ENCODE data around the gene CDK3.
"Not testable (repeated sequence)": the region's sequence is repeated elsewhere in the genome, so short reads cannot be mapped to it uniquely, and the experiment has no call there.

CDK3 gene

DNA sequence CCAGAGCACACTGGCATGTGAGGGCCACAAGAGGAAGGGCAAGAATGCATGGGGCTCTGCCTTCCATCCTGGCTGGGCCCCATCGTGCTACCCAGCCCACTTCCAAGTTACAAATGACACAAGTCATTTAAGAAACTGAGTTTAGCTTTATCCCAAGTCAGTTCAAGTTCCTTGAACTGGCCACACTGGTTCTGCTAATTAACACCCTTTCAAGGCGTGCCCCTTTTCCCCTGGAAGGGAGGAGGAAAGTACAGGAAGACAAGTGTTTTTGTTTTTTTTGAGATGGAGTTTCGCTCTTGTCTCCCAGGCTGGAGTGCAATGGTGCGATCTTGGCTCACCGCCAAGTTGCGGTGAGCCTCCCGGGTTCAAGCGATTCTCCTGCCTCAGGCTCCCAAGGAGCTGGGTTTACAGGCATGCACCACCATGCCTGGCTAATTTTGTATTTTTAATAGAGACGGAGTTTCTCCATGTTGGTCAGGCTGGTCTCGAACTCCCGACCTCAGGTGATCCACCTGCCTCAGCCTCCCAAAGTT is 43.9 kb downstream of the CDK3 start:
- not testable (repeated sequence) for DNase-seq

DNA sequence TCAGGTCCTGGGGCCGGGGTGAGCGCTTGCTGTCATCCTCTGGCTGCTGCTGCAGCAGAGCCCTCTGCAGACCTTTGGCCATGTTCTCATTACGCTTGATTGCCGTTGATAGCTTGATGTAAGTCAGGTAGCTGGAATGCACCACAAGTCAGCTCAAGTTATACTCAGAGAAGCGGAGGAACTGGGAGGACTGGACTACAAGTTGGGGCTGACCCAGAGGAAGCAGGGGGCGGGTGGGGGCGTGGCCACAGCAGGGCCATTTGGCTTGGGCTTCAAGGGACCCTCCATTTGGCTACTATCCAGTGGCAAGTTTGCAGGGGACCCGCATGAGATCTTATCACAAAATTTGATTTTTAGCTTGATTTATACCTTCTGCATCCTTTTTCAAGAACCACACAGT is 45.4 kb downstream of the CDK3 start:
- no peak for DNase-seq

DNA sequence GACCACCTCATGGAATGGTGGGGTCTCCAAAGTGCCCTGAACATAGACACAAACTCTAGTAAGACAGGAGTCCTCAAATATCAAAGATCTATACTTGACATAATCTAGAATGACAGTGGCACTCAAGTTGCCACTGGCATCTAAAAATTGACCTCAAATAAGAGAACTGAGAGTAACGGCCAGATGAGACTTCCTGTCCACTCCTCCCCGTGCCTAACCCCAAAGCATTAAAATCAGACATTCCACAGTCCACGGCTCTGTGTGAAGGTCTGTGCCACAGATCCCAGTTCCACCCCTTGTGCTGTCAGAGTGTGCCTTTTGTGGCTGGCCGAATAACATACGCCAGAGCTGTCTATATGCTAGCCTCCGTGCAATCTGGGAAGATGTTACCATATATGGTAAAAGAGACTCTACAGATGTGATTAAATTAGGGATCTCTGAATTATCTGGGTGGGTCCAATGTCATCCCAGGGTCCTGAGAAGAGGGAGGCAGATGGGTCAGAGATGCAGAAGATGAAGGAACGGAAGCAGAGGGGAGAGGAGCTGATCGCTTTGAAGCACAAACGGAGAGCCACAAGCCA is 47.5 kb downstream of the CDK3 start:
- no peak for DNase-seq

DNA sequence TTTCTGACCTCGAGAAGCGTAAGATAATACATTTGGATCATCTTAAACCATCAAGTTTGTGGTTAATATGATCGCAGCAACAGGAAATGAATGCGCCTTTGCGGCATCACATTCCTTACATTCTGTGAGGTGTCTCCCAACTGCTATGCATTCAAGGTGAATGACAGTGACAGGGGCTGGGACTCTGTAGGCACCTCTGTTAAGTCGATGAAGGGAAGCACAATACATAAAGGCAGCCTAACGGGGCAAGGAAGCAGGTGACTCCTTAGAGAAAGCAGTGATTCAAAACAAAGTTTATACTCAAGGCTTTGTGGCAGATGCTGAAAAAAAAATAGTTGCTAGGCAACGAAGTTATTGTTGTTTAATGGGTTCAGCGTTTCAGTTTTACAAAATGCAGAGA is 48.1 kb downstream of the CDK3 start:
- DNase-seq, result no peak

DNA sequence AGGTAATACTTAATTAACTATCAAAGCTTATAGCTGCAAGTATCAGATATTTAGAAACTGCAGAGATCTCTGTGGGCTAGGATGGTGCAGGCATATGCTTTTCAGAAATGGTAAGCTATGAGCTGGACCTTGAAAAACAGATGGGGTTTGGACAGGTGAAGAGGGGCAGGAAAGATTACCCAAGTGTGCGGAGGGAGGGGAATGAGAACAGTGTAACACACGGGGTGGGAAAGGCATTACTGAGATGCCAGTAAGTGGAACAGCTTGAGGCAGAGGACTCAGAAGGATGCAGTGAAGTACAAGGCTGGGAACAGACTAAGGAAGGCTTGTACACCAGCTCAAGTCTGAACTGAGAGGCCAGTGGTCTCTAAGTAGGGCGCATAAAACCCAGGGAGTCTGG is 48.6 kb downstream of the CDK3 start:
- no peak for DNase-seq

DNA sequence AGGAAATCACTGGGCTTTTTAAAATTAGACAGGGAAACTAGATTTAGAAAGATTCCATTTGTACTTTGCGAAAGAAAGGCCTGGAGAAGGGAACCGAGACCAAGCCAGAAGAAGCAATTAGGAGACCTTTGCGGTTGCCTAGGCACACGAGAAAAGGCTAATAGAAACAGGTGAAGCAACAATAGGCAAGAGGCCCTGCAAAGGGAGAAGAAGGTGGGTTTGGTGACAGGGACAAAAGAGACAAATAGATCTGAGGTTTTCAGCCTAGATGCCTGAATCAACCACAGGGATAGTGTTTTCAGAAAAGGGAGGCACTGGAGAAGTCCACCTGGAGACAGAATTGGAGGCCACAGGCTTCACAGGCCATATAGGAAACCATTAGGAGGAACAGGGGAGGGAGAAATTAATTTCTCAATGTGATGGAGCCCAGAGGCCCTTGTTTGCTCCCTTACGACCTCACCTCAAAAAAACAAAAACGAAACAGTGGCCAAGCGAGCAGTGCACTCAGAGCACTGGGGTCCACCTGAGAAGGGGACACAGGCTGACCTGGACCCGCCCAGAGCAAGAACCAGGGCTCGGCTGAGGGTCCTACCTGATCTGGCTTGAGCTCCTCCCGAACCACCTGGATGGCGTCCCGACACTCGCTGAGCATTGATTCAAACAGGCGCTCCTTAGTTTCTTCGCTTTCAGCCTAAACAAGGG is 49.3 kb downstream of the CDK3 start:
- no peak for DNase-seq

DNA sequence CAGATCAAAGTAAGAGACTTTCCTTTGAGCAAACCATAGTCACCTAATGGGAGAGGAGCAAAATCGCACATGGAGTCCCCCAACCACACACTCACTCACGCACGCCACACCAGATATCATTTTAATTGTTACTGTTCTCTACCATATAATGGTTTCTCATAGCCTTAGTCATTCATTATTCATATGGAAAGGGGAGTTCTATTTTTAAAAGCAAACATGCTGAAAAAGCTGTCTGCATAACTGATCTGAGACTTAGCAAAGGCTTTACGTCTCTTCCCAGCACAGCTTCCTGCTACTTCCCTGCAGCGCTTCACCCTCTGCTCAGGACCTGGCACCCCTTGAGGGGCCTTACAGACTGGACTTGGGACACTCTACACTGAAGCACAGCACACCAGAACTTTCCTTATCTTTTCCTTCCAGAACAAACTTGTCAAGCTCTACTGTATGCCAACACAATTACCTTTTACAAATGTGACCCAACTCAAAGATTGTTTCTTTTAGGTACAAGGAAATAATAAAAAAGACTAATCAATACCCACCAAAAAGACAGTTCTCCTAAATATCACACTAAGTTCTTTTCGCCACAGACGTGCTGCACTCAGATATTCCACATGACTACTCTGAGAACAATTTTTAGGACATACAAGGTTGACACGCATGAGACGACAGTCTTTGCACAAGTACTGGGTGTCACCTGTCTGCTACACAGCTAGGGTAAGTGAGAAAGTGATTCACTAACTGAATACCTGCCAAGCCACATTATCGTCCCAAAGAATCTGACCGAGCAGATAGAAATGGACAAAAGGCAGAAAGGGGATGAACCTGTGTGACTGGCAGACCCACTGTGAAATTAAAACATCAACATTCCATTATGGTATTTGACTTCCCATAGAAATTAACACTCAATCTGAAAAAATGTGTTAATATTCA is 50.1 kb downstream of the CDK3 start:
- no peak for DNase-seq

DNA sequence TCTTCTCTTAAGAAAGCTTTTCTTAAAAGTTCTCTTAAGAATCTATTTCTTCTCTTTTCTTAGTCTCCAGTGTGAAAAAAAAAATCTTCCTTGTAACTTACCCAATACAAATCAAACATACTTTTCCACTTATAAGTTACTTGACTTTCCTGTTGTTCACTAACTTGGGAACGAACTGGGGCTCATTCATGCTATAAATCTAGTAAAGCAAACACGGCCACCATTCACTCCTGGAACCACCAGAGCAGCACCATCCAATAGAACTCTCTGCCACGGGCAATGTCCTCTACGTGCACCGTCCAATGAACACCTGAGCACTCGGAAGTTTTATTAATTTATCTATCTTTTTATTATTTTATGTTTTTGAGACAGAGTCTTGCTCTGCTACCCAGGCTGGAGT is 50.9 kb downstream of the CDK3 start:
- DNase-seq, result no peak

DNA sequence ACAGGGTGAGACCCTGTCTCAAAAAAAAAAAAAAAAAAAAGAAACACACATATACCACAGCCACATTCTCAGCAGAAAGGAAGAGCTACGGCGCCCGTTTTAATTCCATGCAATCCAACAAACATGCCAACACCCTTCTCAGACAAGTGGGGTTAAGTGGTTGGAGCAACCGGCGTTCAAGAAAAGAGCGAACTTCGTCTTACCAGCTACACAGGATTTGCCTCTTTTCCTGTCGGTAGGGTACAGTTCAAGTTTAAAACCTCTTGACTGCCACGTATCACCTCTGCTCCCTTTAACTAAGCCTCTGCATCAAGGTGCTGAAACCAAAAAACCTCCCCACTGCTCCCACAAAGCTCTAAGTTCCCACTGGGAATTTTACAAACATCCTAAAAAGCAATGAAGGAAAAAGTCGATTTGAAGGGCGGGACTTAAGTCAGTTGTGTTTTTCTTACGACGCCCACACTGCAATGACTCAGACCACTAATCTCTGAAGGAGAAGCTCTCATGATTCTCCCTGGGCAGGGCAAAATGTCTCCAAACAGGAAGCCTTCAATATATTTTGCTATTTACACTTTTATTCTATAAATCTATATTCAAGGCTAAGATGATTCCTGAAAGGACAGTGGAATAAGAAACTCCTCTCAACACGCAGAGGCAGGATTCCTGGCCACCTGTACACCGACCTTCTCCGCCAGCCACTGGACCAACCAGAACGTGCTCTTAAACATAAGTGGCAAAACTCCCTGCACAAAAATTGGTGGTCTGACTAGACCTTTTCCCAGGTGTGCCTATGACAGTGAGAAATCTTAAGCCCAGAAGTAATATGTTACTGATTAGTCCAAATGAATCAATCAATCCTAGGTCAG is 52.8 kb downstream of the CDK3 start:
- no peak for DNase-seq

DNA sequence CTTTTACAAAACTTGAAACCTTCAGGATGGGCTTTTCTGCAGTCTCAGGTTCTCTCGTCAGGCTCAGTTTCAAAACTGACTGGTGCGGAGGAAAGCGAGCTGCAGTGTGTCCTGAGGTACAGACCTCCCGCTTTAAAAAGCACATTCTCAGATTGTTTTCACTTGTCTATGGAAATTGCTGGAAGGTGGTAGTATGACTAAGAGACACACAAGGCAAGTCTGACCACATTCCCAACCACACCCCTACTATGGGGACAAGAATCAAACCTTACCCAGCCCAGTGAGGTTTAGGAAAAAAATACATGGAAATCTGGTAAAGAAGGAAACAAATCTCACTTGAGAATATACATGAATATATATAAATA is 53.4 kb downstream of the CDK3 start:
- DNase-seq, result no peak
